Spinal cord (tissue), 10 donors: ENCODE data around the gene ARHGAP15. TPM values are rescaled to one million over a fixed set of nuclear protein-coding genes. Genes with fewer than 3 reads are reported as not detected.

Experiments used
- DNase-seq, 6 donors: peaks; one replicate each; pipeline versions ENCODE4 v3.0.0 to v3.0.0-alpha.2; 2013 to 2015; ENCODE audit warnings: low spot score in 6 of 6, low read depth in 4 of 6
- H3K27ac ChIP-seq: one replicate; pipeline ENCODE4 v1.5.1; 2013; ENCODE audit warnings: low read depth, low read length, control low read depth
- H3K27me3 ChIP-seq: one replicate; pipeline ENCODE4 v1.6.1; 2013; ENCODE audit warnings: low read length; ENCODE audit not compliant: control insufficient read depth, insufficient read depth
- H3K36me3 ChIP-seq: one replicate; pipeline ENCODE4 v1.6.1; 2013; ENCODE audit warnings: low read length; ENCODE audit not compliant: control insufficient read depth, insufficient read depth
- H3K4me1 ChIP-seq: one replicate; pipeline ENCODE4 v1.6.1; 2013; ENCODE audit warnings: low read length; ENCODE audit not compliant: control insufficient read depth, insufficient read depth
- H3K4me3 ChIP-seq: one replicate; pipeline ENCODE4 v1.5.1; 2013; ENCODE audit warnings: low read depth, low read length, control low read depth
- H3K9me3 ChIP-seq: one replicate; pipeline ENCODE4 v1.6.1; 2013; ENCODE audit warnings: low read length; ENCODE audit not compliant: control insufficient read depth, insufficient read depth
- WGBS: methylation state at CpG from one replicate; pipeline ENCODE4 v1.1.5; 2013; ENCODE audit warnings: missing lambda C conversion rate; ENCODE audit not compliant: insufficient coverage; 5-methylcytosine and 5-hydroxymethylcytosine counted together
- polyA plus RNA-seq, 2 donors: library from polyadenylated mRNA; unstranded; fragments of 120-200 nt; gene quantifications; one replicate each; pipeline ENCODE4 v1.2.1, GENCODE V29; 2013; ENCODE audit not compliant: insufficient read length in 2 of 2
- total RNA-seq, 2 donors: library from RNA; depleted of rRNA in 1 of 2; stranded (reverse); fragments of 120-200 nt in 1 of 2; fragments of >200 nt in 1 of 2; gene quantifications; one replicate each; pipeline versions ENCODE4 v1.2.3 to v1.2.4, GENCODE V29; 2013 to 2014
- donor health status: healthy.

ARHGAP15 gene
- total and polyA plus RNA-seq, 4 donors, result 6.3 to 53.1 (median 12.5) TPM

DNA sequence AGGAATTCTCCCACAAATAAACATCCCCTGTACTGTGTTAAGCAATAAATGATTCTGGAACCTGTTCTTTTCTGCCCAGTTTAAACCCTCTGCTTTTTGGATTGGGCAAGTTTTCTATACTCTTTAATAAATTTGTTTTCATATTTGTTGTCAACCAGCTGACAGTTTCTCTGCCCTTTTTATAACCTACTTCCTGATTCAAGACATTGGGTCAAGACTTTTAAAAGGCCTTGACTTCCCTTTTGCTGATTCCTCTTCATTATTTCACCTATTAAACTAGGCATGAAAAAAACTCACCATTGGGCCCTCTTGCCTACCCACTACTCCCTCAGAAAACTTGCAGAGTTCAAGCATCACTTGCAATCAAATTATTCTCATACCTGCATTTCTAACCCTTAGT, 459.5 kb downstream of the ARHGAP15 start:
- Histone ChIP-seq H3K27ac (no peak overlapping the region), H3K9me3 (peaks cover 5% of the 10 kb centered on the region), H3K4me1 (no peaks in the 10 kb centered on the region), H3K4me3 (no peak overlapping the region), H3K27me3 (no peaks in the 10 kb centered on the region), H3K36me3 (no peaks in the 10 kb centered on the region)
- no peak for DNase-seq

DNA sequence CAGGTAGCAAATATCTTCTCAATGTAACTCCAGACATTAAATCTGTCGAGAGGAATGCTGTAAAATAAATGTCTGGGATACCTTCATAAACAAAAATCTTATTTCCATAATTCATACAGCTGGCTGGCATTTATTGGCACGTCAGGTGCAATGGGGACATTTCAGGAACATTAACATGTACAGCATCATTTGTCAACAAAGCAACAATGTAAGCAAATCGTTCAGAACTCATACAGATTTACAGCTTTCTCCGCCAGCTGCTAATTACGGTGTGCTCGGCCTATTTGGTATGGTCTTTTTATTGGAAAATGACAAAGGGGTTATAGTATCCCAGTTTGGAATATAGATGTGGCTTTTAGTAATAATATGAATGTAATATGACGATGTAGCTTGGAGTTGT, 464.9 kb downstream of the ARHGAP15 start:
- 83% methylated on average over 4 of the region's 7 CpGs for WGBS
- H3K9me3 ChIP-seq, result no peaks in the 10 kb centered on the region
- no peaks in the 10 kb centered on the region for H3K36me3 ChIP-seq
- no peaks in the 10 kb centered on the region for H3K4me1 ChIP-seq
- peak in 1 of 6 donors; percentile 69 for DNase-seq
- no peak overlapping the region for H3K27ac ChIP-seq
- H3K27me3 ChIP-seq, result no peaks in the 10 kb centered on the region
- no peak overlapping the region for H3K4me3 ChIP-seq

DNA sequence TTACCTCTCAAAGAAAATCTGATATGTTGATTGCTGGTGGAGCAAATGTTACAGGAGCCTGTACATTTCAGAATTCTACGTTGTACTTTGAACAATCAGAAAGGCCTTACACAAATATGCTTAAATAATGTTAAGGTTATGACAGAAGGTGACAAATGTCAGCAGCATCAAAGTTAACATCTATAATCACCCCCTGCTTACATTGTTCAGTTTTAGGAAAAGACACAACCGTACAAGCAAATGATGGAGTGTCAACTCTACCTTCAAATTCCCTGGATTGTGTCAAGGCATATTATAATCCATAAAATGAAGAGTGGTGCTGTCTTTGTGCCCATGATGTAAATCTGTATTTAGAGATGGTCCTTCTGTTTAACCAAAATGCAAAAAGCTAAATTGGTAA, 465.5 kb downstream of the ARHGAP15 start:
- DNase-seq, result no peak
- no peaks in the 10 kb centered on the region for H3K4me1 ChIP-seq
- no peaks in the 10 kb centered on the region for H3K36me3 ChIP-seq
- no peaks in the 10 kb centered on the region for H3K27me3 ChIP-seq
- H3K27ac ChIP-seq, result no peak overlapping the region
- WGBS, result no CpG with 5 or more reads among the region's 2 CpGs
- no peak overlapping the region for H3K4me3 ChIP-seq
- H3K9me3 ChIP-seq, result no peaks in the 10 kb centered on the region

DNA sequence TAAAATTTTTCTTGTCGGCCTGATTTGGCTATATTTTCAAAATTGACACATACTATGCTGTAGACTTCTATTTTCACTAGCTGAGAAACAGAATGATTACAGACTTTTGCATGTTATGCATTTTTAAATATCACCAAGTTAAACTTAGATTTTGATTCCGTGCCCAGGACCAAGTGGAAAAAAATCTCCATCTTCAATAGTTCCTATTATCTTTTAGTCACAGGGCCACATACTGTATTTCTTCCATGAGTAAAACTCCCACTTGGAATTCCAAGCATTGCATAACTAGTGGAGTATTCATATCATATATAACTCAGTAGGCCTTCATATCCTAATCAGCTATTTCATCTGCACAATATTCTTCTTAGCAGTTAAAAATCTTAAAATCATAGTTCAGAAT, 470.9 kb downstream of the ARHGAP15 start:
- H3K4me1 ChIP-seq, result no peaks in the 10 kb centered on the region
- WGBS, result no CpG with 5 or more reads among the region's 2 CpGs
- no peaks in the 10 kb centered on the region for H3K36me3 ChIP-seq
- H3K27ac ChIP-seq, result peak overlapping the region; percentile 67
- peak in 1 of 6 donors; percentile 86 for DNase-seq
- no peaks in the 10 kb centered on the region for H3K27me3 ChIP-seq
- H3K4me3 ChIP-seq, result no peak overlapping the region
- no peaks in the 10 kb centered on the region for H3K9me3 ChIP-seq

DNA sequence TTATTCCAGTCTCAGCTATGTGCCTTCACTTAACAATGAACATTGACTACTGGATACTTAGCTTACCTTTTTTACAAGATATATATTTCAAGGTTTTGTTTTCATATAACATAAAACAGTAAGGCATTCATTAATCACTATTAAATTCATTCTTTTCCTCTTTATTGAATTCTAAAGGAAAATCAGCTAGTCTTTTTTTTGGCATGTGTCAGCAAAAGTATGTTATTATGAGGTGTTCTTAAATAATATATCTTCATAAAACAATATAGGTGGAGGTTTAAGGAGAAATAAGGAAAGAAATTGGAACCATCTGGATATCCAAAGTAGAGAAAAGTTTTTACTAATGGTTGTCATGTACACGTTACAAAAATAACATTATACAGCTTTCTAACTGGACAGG, 472.6 kb downstream of the ARHGAP15 start:
- Histone ChIP-seq H3K27me3 (no peaks in the 10 kb centered on the region), H3K9me3 (no peaks in the 10 kb centered on the region), H3K4me1 (no peaks in the 10 kb centered on the region), H3K27ac (no peak overlapping the region), H3K4me3 (no peak overlapping the region), H3K36me3 (no peaks in the 10 kb centered on the region)
- no peak for DNase-seq
- WGBS, result no CpG with 5 or more reads among the region's 1 CpG

DNA sequence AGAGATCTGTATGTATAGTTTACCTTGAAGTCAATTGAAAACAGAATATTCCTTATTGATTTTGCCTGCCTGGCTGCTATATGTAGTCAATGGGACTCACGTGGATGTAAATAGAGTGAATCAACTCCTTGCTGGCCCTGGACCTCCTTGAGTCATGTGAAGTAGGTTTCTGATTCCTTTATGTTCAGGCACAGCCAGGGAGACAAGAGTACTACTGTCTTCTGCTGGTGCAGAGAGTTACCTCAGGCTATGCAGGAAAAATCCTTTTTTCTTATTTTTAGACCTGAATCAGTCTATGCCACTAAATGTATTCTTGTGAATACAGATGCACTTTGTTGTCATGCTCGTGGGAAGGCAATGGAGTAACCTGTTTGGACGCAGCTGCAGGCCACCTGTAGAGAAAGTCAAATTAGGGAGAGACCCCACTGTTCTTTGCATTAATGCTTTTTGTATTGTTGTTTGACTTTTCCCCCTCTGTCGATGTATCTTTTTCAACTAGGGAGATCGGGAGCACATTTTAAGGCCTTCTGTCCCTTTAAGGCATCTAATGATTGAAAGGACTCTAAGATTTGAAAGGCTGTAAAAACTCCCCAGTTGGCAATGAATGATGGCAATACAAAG, 473.9 kb downstream of the ARHGAP15 start:
- 20% methylated on average over 1 of the region's 5 CpGs for WGBS
- H3K27me3 ChIP-seq, result no peaks in the 10 kb centered on the region
- H3K4me1 ChIP-seq, result no peaks in the 10 kb centered on the region
- peak overlapping the region; percentile 9 for H3K4me3 ChIP-seq
- H3K27ac ChIP-seq, result peak overlapping the region; percentile 54
- peak in 1 of 6 donors; percentile 8 for DNase-seq
- H3K36me3 ChIP-seq, result no peaks in the 10 kb centered on the region
- H3K9me3 ChIP-seq, result no peaks in the 10 kb centered on the region

DNA sequence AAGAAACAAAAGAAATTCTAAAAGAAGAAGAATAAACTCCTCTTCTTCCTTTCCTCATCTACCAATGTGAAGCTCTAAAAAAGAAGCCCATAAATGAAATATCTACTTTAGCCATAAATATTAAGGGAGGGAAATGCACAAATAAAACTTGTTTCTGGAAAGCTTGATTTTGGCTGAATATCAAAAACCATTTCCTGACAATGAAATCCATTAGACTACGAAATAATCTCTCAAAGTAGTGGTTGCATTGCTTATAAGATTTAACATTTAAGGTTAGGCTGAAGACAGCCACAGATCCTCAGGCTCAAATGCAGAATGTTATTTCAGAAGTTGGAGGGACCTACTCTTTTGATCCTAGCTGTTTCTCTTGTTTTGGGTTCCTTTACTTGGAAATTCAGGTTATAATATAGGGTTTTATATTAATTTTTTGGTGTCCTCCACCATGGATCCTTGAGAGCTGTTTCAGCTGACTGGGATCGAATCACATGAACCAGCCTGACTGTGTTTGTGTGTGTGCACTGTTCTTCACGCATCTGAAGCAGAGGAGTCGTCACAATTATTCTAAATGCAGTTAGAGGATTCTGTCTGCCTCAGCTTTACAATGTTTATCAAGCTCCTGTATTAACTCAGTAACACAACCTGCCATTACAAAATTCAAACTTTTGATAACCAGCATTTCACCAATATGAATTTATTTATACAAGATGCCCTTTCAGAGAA, 474.8 kb downstream of the ARHGAP15 start:
- Histone ChIP-seq H3K4me1 (no peaks in the 10 kb centered on the region), H3K36me3 (no peaks in the 10 kb centered on the region), H3K27me3 (no peaks in the 10 kb centered on the region), H3K27ac (peak overlapping the region; percentile 54), H3K9me3 (no peaks in the 10 kb centered on the region), H3K4me3 (peak overlapping the region; percentile 9)
- 32% methylated on average over 3 of the region's 4 CpGs for WGBS
- peak in 1 of 6 donors; percentile 30 for DNase-seq

DNA sequence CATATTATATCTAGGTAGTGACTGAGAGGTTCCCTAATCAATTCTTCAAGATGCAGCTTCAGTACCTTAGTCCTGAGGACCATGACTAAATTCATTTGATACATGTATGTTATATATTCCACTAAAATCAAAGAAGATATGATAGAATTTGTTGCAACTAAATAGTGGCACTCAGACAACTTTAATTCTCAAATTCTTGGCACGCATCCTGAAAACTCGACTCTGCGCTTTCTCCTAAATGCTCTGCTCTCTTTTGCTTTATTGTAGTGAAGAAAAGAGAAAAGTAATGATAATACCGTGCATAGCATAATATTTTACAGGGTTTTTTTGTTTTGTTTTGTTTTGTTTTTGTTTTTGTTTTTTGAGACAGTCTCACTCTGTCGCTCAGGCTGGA, 475.3 kb downstream of the ARHGAP15 start:
- H3K27ac ChIP-seq, result peak overlapping the region; percentile 54
- no peaks in the 10 kb centered on the region for H3K9me3 ChIP-seq
- no peaks in the 10 kb centered on the region for H3K27me3 ChIP-seq
- no peak for DNase-seq
- H3K36me3 ChIP-seq, result no peaks in the 10 kb centered on the region
- no CpG with 5 or more reads among the region's 5 CpGs for WGBS
- no peak overlapping the region for H3K4me3 ChIP-seq
- H3K4me1 ChIP-seq, result no peaks in the 10 kb centered on the region

DNA sequence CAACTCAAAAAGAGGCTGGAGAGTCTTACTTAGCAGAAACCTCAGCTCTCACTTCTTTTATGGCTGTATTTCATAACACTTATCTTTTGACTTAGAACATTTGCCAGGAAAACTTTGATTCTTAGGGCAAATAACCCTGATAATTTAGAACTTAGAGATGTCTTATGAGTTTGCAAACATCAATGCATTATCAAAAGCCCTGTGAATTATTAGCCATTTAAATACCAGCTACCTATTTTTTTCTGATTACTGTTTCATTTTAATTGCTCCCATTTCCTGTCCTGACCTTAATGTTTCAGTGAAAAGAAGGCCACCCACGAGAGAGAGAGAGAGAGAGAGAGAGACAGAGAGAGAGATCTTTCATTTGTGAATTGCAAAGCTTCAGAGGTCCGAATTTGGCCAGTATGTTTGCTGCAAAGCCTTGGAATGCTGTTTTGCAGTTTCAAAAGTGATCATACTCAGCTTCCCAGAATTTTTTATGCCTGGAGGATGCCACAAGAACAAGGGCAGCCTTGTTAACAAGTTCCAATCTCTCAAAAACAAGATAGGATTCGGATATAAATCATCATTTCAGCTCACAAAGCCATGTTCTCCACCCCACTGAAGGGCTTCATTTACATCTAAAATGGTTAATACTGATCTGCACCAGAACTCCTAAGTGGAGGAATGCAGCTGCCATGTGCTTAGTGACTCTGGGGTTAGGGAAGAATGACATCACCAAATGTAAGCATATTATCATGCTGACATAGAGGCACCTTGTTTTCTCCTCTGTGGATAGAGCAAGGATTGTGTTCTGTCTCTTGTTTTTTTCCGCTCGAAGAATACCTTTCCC, 478.2 kb downstream of the ARHGAP15 start:
- DNase-seq, result peak in 2 of 6 donors; percentile 47 to 60
- peak overlapping the region; percentile 37 for H3K4me3 ChIP-seq
- H3K36me3 ChIP-seq, result no peaks in the 10 kb centered on the region
- no peaks in the 10 kb centered on the region for H3K4me1 ChIP-seq
- 23% methylated on average over 2 of the region's 5 CpGs for WGBS
- no peaks in the 10 kb centered on the region for H3K9me3 ChIP-seq
- H3K27me3 ChIP-seq, result no peaks in the 10 kb centered on the region
- peak overlapping the region; percentile 85 for H3K27ac ChIP-seq
